GM19023 (cell line): Measurements from ENCODE around the gene TSPAN14.
"Not testable (repeated sequence)": the region's sequence is repeated elsewhere in the genome, so short reads cannot be mapped to it uniquely, and the experiment has no call there.

ENCODE experiments used
- ATAC-seq: cut with Tn5 transposase; IDR thresholded peaks from one replicate; pipeline ENCODE4 v1.9.1; 2021; ENCODE audit warnings: mild to moderate bottlenecking, moderate library complexity; ENCODE audit not compliant: unreplicated experiment

The TSPAN14 gene

DNA sequence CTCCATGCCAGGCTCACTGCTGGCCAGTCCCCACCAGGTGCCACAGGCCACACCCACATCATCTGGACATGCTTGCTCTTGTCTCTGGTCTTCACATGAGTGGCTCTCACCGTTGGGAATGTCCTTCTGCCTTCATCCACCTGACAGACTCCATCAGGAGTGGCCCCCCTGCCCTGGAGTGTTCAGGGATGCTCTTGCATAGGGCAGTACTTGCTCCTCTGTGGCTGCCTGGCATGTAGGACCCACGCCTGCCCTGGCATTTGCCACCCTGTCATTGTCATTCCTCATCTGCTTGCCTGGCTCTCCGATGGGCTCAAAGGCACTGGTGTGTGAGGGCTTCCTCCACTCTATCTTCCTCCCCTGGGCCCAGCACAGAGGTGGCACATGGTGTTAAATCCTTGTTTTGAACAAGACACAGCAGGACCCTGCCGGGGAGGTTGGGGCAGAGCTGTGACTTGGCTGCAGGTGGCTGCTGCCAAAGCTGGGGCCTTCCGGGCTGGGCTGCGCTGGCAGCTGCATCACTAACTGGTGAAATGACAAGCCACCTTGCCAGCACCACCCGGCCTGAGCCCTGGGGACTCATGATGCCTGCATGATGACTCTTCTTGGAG lies 85.4 kb downstream of the TSPAN14 start:
- ATAC-seq: no peak

DNA sequence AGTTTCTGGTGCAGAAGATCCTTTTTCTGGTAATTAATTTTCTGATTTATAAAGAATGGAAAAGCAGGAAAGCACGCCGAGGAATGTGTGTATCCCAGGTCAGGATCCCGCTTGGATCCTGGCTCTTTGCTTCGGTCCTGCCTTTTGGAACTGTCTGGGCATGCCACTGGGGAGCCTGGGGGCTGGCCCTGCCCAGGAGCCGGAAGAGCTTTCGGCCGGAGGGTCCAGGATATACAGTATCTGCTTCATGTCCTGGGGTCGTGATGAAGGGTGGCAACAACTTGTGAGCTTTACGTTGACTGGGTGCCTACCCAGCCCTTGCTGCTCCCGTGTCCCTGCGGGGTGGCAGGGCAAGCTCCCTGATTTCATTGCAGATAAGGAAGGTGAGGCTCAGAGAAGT lies 86.0 kb downstream of the TSPAN14 start:
- no peak for ATAC-seq

DNA sequence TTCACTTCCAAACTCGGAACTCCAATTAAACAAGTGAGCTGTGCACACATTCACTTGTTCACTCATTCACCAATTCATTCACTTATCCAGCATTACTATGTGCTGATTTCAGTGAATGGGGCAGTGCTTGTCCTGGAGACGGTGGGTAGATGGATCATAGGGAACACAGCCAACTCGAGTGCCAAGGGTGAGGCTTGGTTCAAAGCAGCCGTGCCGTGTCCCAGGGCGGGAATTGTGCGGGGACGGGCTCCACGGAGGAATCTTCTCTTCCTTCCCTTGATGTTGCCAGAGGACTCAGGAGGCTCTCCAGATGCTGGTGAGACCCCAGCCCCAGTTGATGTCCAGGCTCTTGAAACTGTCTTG lies 86.5 kb downstream of the TSPAN14 start:
- no peak for ATAC-seq

DNA sequence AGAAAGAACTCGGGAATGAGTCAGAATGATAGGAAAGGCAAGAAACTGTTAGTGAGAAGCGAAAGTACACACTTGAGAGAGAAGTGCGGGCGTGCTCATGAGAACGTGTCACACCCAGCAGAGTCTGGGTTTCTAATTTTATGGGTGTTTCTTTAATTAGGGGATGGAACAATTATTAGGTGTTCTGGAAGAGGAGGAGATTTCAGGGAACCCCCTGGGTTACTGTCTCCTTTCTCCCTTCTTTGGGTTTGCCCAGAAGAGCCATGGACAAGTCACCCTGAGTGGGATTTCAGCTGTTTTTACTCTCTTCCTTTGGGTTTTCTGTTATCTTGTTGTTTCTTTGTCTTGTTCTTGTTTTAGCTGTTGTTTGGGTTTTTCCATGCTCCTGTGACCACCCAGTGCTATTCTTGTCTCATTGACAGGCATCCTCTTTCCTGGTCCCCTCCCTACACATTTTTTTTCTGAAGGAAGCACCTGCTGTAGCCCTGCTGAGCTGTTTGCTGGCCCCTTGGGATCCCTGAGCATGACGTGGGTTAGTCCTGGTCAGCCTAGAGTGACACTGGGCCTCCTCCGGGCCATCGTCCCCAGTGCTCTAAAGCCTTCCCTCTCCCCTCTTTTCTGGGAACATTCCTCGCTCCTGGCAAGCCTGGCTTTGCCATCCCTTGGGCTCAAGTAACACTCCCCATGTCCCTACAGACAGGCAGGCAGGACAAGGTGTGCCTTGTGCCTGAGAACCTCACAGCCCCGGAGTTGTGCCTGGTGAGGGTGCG lies 87.1 kb downstream of the TSPAN14 start:
- peak; percentile 59 for ATAC-seq

DNA sequence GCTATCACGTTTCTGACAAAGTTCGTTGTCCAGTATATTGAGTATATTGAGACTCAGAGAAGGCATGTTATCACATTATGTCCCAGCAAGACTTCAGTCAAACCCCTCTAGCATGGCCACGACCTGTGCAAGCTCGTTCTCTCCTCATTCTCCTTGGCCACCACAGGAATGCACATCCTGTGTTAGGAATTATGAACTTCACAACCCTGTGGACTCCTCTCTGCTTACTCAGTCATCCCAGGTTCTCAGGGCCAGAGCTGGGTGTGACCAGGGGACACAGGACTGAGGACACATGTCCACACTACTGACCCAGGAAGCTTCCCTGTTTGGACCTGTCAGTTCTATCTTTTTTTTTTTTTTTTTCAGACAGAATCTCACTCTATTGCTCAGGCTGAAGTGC lies 87.9 kb downstream of the TSPAN14 start:
- no peak for ATAC-seq

DNA sequence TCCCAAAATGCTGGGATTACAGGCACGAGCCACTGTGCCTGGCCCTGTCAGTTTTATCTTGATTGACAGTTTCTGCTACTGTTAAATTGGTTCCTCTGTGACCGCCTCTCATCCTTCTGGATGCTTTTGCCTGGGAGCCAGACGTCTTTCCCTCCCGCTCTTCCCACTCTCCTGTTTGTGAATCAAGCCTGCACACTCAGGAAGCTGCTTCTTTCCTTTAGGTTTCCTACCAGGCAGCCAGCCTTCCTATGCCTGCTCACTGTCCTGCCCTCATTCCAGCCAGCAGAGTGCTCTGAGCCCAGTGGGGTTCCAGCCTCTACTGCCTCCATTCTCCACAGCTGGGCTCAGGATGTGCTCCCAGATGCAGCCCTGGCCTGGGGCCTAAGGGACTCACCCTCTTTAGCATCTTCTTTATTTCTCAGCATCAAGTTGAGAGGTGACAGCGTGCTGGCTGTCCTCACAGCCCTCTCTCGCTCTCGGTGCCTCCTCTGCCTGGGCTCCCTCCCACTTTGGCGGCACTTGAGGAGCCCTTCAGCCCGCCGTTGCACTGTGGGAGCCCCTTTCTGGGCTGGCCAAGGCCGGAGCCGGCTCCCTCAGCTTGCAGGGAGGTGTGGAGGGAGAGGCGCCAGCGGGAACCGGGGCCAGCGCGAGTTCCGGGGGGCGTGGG lies 88.7 kb downstream of the TSPAN14 start:
- ATAC-seq: no peak

DNA sequence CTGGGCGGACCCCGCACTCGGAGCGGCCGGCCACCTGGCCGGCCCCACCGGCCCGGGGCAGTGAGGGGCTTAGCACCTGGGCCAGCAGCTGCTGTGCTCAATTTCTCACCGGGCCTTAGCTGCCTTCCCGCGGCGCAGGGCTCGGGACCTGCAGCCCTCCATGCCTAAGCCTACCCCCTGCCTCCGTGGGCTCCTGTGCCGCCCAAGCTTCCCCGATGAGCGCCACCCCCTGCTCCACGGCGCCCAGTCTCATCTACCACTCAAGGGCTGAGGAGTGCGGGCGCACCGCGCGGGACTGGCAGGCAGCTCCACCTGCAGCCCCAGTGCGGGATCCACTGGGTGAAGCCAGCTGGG lies 89.2 kb downstream of the TSPAN14 start:
- ATAC-seq: not testable (repeated sequence)

DNA sequence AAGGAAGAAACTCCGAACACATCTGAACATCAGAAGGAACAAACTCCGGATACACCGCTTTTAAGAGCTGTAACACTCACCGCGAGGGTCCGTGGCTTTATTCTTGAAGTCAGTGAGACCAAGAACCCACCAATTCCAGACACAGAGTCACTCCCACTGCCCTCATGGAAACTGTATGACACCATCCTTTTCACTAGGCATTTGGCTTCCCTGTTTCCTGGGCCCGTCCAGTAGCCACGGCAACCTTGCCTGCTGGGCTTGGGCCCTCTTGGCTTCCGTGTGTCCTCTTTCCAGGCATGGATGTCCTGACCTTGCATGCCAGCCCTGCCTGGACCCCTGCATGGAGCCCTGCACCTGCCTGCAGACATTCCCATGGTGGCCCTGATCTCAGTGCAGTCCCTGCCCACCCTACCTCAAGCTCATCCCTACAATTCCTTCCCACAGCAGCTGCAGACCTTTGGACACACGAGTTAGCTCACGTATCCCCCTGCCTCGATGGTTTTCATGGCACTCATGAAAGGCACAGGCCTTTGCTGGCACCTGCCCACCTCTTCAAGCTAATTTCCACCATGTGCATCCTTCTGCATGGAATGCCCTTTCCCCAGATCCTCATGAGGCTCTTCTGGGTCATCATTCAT lies 90.3 kb downstream of the TSPAN14 start:
- no peak for ATAC-seq

DNA sequence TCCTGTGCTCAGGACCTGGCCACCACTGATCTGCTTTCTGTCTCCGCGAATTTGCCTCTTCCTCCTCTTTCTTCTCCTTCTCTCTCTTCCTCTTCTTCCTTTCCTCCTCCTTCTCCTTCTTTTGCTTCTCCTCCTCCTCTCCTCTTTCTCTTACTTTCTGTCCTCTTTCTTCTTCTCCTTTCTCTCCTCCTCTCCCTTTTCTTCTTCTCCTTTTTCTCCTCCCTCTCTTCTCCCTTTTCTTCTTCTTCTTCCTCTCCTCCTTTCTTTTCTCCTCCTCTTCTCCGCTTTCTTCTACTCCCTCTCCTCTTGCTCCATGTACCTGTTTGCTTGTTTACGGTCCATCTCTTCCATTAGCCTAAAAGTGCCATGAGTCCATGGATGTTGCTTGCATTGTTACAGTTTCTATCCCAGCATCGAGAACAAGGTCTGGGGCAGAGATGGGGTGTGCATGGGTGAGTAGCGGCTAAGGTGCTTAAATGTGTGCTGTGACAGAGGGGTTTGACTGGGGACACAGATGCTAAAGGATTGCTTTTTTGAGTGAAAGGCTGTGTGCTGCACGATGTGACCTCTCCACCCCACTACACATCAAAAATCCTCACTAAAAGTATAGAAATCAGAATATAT lies 91.3 kb downstream of the TSPAN14 start:
- no peak for ATAC-seq

DNA sequence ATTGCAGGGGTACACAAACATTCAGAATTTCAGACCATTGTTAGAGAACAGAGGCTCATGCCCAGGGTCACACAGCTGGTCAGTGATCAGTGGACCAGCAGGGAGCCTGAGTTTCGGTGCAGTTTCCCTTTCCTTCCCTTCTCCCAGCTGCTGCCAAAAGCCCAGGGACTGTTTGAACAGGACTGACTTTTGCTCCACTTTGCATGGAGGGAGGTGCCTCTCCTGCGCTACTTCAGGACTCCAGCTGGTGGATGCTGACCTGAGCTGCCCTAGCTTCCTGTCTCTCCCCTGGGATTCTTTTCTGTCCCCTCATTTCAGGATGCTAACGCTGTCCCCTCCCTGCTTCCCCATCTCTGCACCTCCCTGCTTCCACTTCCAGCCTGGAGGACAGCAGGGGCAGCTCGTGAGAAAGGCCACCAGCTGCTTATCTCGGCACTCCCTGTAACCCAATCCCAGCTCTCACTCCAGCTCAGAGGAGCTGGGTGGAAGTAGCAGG lies 98.1 kb downstream of the TSPAN14 start:
- no peak for ATAC-seq

DNA sequence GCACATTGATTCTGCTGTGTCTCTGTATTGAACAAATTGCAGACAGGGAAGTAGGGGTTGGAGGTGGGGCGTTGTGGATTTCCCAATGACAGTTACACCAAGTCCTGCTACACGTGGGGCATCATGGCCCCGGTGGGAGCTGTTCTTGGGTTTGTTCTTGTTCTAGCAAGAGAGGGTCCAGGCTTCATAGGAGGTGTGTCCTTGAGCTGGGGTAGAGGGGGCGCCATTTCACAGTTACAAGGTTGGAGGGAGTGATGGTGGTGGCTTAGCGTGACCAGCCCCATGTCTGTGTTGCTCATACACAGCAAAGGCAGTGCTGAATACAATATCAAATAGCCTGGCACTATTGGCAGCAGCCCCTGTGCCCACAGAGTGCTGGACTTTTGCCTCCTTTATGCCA lies 99.3 kb downstream of the TSPAN14 start:
- no peak for ATAC-seq

DNA sequence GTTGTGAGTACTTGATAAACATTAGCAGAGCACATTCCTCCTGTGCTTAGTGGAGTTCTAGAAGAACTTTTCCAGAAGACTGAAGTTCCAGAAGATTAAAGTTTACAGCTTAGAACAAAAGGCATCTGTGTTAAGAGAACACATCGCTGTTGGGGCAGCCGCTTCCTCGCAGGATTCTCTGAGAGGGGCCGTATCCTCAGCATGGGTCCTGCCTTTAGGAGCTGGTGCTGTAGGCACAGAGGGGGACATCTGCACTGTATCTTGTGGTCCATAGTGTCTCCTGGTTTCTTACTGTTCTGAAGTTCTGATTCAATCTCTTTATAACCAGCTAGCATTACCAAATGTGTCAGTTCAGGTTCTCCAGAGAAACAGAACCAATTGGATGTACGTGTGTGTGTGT lies 99.9 kb downstream of the TSPAN14 start:
- no peak for ATAC-seq

DNA sequence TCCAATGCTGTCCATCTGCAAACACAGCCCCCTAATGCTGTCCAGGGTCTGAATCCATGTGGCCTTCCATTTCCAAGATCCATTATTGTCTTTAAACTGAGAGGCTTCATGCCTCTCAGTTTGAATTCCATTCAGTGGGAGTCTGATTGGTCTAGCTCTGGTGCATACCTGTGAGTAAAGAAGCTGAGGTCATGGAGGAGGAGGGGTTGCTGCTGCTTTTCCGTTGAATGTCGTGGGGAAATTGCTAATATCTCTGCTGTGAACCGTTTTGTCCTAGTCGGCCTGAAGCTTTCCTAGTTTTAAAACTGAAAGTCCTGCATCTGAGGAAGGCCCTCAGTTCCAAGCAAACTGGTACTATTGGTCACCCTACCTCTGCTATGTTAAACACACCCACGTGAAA lies 101.3 kb downstream of the TSPAN14 start:
- no peak for ATAC-seq

DNA sequence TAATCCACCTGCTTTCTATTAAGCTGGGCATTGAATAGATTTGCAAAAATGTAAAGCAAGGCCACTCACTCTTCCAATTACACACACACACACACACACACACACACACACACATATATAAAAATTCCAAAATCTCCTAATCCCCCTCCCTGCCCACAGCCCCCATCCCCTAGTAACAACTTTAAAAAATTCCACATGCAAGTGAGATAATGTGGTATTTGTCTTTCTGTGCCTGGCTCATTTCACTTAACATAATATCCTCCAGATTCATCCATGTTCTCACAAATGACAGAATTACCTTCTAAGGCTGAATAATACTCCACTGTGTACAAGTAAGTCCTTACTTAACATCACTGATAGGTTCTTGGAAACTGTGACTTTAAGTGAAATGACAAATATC lies 107.8 kb downstream of the TSPAN14 start:
- ATAC-seq: no peak

DNA sequence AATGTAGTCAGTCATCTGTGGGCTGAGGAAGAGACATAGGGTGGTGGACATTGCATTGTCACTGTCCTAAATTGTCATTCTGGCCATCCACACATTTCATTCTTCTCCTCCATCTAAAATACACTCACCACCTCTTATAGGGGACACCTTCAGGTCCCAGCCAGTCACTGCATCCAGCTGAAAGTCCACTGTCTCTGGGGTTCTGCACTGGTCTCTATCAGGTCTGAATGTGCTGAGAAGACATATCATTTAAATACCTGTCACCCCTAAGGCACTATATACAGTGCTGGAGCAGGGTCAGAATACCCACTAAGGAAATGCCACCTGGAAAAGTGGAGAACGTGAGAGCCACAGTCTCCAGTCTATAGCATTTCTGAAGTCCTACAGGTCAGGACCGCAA lies 113.2 kb downstream of the TSPAN14 start:
- ATAC-seq: no peak

DNA sequence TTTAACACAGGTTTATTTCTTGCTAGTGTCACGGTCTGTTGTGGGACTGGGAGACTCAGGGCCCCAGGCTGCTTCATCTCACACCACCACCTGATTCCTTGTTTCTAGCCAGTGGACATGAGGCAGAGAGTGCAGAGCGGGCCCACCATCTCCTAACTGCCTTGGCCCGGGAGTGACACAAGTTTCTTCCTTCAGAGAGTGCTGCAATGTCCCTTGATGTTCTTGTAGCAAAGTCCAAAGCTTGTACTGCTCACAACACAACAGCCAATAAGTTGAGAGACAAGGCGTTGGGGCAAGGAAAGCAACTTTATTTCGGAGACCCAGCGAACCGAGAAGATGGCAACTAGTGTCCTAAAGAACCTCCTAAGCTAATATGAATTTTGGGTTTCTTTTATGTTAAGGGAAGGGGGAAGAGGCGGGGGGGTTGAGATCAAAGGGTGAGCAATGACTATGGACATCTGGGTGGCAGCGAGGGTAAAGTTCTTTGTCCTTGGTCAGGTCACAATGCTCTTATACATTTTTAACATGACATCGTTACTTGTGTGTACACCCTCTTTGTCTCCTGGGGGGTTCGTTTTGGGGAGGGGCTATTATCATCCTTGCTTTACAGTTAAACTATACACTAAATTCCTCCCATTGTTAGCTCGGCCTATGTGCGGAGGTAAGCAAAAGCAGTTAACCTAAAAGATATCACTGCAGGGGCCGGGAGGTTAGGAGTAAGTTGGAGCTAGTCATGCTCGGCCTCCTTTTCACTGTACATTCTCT lies 115.2 kb downstream of the TSPAN14 start:
- no peak for ATAC-seq

DNA sequence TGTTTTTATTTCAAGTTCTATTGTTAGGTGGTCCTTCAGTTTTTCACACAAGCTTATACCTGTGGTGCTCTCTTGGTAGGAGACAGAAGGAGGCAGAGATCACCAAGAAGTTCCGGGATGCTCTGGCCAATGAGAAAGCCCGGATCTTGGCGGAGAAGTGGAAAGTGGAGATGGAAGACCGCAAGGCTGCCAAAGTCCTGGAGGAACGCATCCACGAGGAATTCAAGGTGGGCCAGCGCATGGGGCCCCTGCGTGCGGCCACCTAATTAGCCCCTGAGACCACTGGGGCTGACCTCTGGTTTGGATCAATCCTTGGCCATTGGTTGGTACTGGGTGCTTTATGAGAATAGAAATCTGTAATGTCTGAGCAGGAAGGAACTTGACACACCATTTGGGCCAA lies 117.2 kb downstream of the TSPAN14 start:
- ATAC-seq: no peak

DNA sequence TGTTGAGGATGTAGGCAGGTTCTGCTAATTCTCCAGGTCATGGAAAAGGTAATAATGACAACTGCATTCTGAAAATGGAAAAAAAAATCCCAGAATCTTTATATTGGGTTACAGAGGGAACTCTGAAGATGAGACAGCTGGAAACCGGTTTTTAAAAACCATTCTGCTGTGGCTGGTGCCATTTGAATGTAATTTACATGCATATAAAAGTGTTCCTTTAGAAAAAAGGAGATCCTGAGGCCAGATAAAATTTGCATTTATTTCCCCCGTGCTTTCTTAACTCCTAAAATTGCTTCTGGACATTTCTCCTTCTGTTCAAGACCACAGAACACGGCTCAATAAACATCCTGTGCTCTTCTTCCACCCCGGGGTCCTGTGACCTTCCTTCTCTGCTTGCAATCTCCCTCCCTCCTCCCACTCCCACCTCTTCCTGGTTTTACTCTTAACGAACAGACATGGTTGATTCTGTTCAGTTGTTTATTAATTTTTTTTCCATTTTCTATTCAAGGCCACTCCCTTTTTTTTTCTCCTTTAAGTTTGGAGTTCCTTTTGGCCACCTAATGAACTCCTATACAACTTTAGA lies 125.2 kb downstream of the TSPAN14 start:
- ATAC-seq: no peak

DNA sequence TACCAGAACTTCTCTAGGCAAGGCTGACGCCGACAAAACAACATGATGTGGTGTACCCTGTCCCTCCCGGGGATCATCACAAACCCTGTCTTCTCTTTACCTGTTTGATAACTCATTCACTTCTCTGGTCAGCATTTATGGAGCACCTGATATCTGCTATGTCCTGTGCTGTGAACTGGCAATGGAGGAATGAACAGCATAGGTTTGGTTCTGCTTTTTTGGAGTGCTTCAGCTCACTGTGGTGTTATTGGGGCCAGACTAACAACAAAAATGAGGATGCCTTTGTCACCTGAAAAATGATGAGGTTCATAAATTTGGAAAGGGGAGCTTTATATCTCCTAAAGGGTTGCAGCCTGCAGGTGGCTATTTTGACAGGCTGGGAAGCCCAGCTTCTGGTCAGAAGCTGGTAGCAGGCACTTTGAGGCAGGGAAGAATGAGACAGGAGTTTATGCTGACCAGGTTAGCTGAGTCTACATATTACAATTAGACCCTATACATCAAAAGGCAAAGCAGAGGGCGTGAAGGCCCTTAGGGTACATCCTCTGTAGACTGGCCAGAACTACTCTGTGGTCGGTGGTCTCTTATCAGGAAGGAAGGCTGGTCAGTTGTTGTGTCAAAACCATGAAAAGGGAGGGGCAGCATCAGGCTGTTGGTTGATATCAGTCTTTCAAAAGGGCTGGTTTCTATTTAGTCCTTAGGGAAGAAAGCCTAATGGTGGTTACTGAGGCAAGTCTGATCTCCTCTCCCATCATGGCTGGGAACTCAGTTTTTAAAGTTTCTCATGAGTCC lies 125.9 kb downstream of the TSPAN14 start:
- no peak for ATAC-seq
